Ramos (cell line): ENCODE results near the gene ADPRHL1.
"Not testable (repeated sequence)": the region's sequence is repeated elsewhere in the genome, so short reads cannot be mapped to it uniquely, and the experiment has no call there.

Experiments
- in situ Hi-C: fragments of 300-500 bp; cut with MboI; formaldehyde crosslinking; loops from one replicate; pipeline ENCODE4 v1.14.3; 2022; ENCODE audit warnings: low sequenced_read_pairs; ENCODE audit not compliant: unreplicated experiment

ADPRHL1 gene

GRCh38 chr13:113437408-113438010 is 15.8 kb downstream of the ADPRHL1 start:
- in situ Hi-C loops: no loop called here

GRCh38 chr13:113436866-113437265 is 16.4 kb downstream of the ADPRHL1 start:
- in situ Hi-C loops: not testable (repeated sequence)

- in situ Hi-C loops: not testable (repeated sequence)
Observed at GRCh38 chr13:113435907-113436306, 17.4 kb downstream of the ADPRHL1 start.

- in situ Hi-C loops: no loop called here
Observed at GRCh38 chr13:113433391-113433916, 19.8 kb downstream of the ADPRHL1 start.

GRCh38 chr13:113432506-113433270 is 20.6 kb downstream of the ADPRHL1 start:
- in situ Hi-C loops: no loop called here

GRCh38 chr13:113431171-113431570 is 22.1 kb downstream of the ADPRHL1 start:
- in situ Hi-C loops: no loop called here

GRCh38 chr13:113430378-113431110 is 22.7 kb downstream of the ADPRHL1 start:
- in situ Hi-C loops: no loop called here

GRCh38 chr13:113429608-113429985 is 23.7 kb downstream of the ADPRHL1 start:
- in situ Hi-C loops: no loop called here

GRCh38 chr13:113428871-113429607 is 24.2 kb downstream of the ADPRHL1 start:
- in situ Hi-C loops: no loop called here

- in situ Hi-C loops: no loop called here
Observed at GRCh38 chr13:113428469-113428865, 24.8 kb downstream of the ADPRHL1 start.

- in situ Hi-C loops: no loop called here
Observed at GRCh38 chr13:113427562-113428468, 25.5 kb downstream of the ADPRHL1 start.

- in situ Hi-C loops: no loop called here
Observed at GRCh38 chr13:113426591-113426986, 26.7 kb downstream of the ADPRHL1 start.

- in situ Hi-C loops: no loop called here
Observed at GRCh38 chr13:113425941-113426590, 27.2 kb downstream of the ADPRHL1 start.

GRCh38 chr13:113423520-113424163 is 29.6 kb downstream of the ADPRHL1 start:
- in situ Hi-C loops: no loop called here

- in situ Hi-C loops: no loop called here
Observed at GRCh38 chr13:113422807-113423519, 30.3 kb downstream of the ADPRHL1 start.

- in situ Hi-C loops: no loop called here
Observed at GRCh38 chr13:113421673-113422270, 31.5 kb downstream of the ADPRHL1 start.

GRCh38 chr13:113420833-113421600 is 32.3 kb downstream of the ADPRHL1 start:
- in situ Hi-C loops: no loop called here
